Esophagus (tissue), 2 donors: ENCODE results near the gene ARHGAP10. TPM values are rescaled to one million over a fixed set of nuclear protein-coding genes. Genes with fewer than 3 reads are reported as not detected.

Experiments used
- H3K27ac ChIP-seq, 2 donors: one replicate each; pipeline ENCODE4 v1.5.1; 2013; ENCODE audit warnings: low read depth in 2 of 2, mild to moderate bottlenecking in 2 of 2, inconsistent platforms in 1 of 2, low read length in 1 of 2, moderate library complexity in 1 of 2
- H3K27me3 ChIP-seq, 2 donors: one replicate each; pipeline ENCODE4 v1.6.1; 2013; ENCODE audit warnings: low read length in 2 of 2, control low read depth in 1 of 2, mild to moderate bottlenecking in 1 of 2; ENCODE audit not compliant: insufficient read depth in 2 of 2, control insufficient read depth in 1 of 2
- H3K36me3 ChIP-seq, 2 donors: one replicate each; pipeline ENCODE4 v1.6.1; 2013; ENCODE audit warnings: low read length in 1 of 2; ENCODE audit not compliant: control insufficient read depth in 2 of 2, insufficient read depth in 2 of 2
- H3K4me1 ChIP-seq, 2 donors: one replicate each; pipeline ENCODE4 v1.6.1; 2013; ENCODE audit warnings: low read length in 1 of 2; ENCODE audit not compliant: control insufficient read depth in 2 of 2, insufficient read depth in 2 of 2
- H3K4me3 ChIP-seq, 2 donors: one replicate each; pipeline ENCODE4 v1.5.1; 2013; ENCODE audit warnings: low read length in 2 of 2, mild to moderate bottlenecking in 2 of 2, low read depth in 1 of 2, moderate library complexity in 1 of 2
- H3K9me3 ChIP-seq, 2 donors: one replicate each; pipeline ENCODE4 v1.6.1; 2013; ENCODE audit warnings: mild to moderate bottlenecking in 2 of 2, low read depth in 1 of 2, low read length in 1 of 2, moderate library complexity in 1 of 2; ENCODE audit not compliant: control insufficient read depth in 2 of 2, insufficient read depth in 1 of 2
- WGBS, 2 donors: extraction: QIAGEN DNeasy Blood & Tissue Kit; methylation state at CpG; one replicate each; pipeline ENCODE4 v1.1.7; 2013; 5-methylcytosine and 5-hydroxymethylcytosine counted together
- polyA plus RNA-seq, 2 donors: library from polyadenylated mRNA; stranded (reverse); fragments of 200-250 nt; gene quantifications; one replicate each; pipeline ENCODE4 v1.2.3, GENCODE V29; 2013
- donor health status: healthy with polysubstance abuse.
- donor health status: Bipolar disorder and iron deficiency.

ARHGAP10 gene
- polyA plus RNA-seq, 2 donors: 31.2 to 53.9 TPM

DNA sequence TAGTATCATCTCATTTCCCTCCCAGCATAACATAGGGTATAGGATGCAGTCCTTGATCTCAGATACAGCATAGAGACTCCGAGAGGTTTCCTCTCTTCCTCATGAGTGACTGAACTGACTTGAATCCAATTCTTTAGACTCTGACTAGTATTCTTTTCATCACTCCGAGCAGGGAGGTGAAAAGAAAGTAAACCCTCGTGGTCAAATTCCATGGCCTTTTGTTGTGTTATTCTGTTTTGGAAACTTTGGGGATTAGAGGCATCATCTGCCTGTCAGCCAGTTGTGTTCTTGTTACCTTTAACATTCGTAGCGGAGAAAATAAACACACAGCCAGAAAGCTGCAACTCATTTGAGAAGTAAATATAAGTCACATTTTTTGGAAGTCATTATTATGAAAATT is 206.6 kb downstream of the ARHGAP10 start:
- Histone ChIP-seq H3K9me3 (no peaks in the 10 kb centered on the region), H3K27me3 (no peaks in the 10 kb centered on the region), H3K4me1 (no peaks in the 10 kb centered on the region), H3K36me3 (peaks cover 0 to 10% of the 10 kb centered on the region in 2 donors), H3K27ac (no peak overlapping the region), H3K4me3 (no peak overlapping the region)
- 66 to 70% methylated on average over 5 of the region's 5 CpGs for WGBS, 2 donors

DNA sequence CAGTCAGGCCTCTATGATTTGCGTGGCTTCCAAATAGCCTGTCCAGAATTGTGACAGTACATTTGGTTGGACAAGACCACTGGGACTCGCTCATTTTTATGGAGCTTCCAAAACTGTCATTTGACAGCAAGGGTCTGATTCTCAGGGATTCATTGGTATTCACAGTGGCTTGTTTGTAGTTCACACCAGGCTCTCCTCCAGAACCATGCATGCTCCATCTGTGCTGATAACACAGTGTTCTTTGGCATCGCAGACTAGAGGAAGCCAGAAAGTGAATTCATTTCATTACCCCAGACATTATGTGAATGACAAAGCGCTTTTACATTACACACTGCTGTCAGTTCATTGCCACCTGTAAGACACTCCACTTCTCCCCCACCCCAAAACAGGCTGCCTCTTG is 208.3 kb downstream of the ARHGAP10 start:
- H3K9me3 ChIP-seq: no peaks in the 10 kb centered on the region
- 88 to 92% methylated on average over 4 of the region's 4 CpGs for WGBS, 2 donors
- no peaks in the 10 kb centered on the region for H3K27me3 ChIP-seq
- H3K4me1 ChIP-seq: no peaks in the 10 kb centered on the region
- no peak overlapping the region for H3K27ac ChIP-seq
- no peak overlapping the region for H3K4me3 ChIP-seq
- H3K36me3 ChIP-seq: peaks cover 0 to 8% of the 10 kb centered on the region in 2 donors

DNA sequence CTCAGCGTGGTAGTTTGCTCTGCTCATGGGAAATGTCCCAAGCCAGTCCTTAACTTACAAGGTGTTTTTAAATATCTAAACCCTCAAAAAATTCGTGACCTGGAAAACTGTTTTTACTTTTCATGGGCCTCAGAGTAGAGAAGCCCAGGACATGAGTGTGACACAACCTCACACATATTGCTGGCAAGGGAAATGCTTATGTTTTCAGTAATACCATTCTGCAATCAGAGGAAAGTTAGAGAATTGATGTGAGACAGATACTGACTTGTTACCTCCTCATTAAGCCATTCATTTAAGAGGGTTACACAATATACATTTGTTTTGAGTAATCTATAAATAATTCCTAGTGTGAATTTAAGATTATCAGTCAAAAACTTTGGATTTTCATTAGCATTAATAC is 209.5 kb downstream of the ARHGAP10 start:
- Histone ChIP-seq H3K27ac (no peak overlapping the region), H3K4me3 (no peak overlapping the region), H3K27me3 (no peaks in the 10 kb centered on the region), H3K36me3 (peaks cover 0 to 8% of the 10 kb centered on the region in 2 donors), H3K9me3 (no peaks in the 10 kb centered on the region), H3K4me1 (no peaks in the 10 kb centered on the region)
- 86 to 92% methylated on average over 2 of the region's 2 CpGs for WGBS, 2 donors

DNA sequence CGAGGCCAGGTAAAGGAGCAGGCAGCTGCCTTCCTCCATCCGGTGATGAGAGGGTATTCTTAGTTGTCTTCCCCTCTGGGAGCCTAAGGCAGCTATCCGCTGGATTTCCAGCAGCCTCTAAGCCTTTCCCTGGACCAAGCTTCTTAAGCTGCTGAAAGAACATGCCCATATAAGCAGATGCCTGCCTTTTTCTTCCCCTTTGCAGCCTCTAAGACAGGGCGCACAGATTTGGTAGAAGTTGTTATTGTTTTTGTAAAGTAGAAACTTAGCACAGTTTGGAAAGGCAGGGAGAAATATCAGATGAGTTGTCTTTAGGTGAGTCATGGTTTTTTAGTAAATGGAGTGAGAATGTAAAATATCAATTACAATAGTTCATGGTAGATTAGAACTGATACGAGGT is 210.8 kb downstream of the ARHGAP10 start:
- Histone ChIP-seq H3K27me3 (no peaks in the 10 kb centered on the region), H3K36me3 (peaks cover 0 to 5% of the 10 kb centered on the region in 2 donors), H3K9me3 (no peaks in the 10 kb centered on the region), H3K27ac (no peak overlapping the region), H3K4me3 (no peak overlapping the region), H3K4me1 (no peaks in the 10 kb centered on the region)
- whole genome bisulfite sequencing, 2 donors: 68 to 71% methylated on average over 5 of the region's 5 CpGs

DNA sequence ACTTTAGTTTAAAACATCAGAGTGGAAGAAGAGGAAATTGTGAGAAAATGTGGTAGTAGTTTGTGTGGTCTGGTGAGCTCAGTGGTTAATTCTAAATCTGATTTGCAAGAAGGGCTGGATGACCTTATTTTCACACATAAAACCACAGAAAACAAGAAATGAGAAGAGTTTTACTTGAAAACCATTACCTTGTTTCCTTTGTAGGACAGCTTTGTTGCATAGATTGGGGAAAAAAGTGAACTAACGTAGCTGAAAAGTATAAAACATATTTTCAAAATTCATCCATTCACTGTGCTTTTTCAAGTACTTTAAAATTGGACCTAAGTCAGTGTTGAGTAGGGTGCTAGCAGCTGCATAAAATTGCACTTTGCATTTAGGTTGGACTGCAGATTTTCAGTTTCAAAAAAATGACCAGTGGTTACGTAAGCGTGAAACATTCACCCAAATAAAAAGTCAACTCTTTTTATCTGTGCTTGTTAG is 211.3 kb downstream of the ARHGAP10 start:
- peaks cover 0 to 5% of the 10 kb centered on the region in 2 donors for H3K36me3 ChIP-seq
- no peak overlapping the region for H3K27ac ChIP-seq
- H3K4me3 ChIP-seq: no peak overlapping the region
- 77 to 82% methylated on average over 3 of the region's 3 CpGs for WGBS, 2 donors
- no peaks in the 10 kb centered on the region for H3K9me3 ChIP-seq
- no peaks in the 10 kb centered on the region for H3K4me1 ChIP-seq
- no peaks in the 10 kb centered on the region for H3K27me3 ChIP-seq

DNA sequence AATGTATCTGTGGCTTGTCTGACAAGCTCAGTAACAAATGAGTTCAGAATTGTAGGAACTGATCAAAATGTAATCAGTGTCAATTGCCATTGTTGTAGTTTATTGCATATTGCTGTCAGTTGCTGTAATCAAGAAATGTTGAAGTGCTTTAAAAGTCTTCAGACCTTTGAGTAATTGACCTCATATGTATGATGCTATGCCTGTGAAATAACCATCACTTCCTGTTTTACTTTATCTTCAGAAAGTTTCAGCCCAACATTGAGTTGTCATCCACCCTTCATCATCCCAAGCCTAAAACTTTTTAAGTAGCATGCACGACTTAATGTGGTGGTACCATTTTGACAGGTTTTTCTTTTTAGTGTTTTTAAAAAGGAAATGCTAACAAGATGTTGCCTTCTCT is 212.4 kb downstream of the ARHGAP10 start:
- no peaks in the 10 kb centered on the region for H3K27me3 ChIP-seq
- no peak overlapping the region for H3K4me3 ChIP-seq
- no peaks in the 10 kb centered on the region for H3K4me1 ChIP-seq
- H3K9me3 ChIP-seq: no peaks in the 10 kb centered on the region
- 75 to 85% methylated on average over 1 of the region's 1 CpG for WGBS, 2 donors
- H3K36me3 ChIP-seq: peaks cover 0 to 5% of the 10 kb centered on the region in 2 donors
- H3K27ac ChIP-seq: no peak overlapping the region

DNA sequence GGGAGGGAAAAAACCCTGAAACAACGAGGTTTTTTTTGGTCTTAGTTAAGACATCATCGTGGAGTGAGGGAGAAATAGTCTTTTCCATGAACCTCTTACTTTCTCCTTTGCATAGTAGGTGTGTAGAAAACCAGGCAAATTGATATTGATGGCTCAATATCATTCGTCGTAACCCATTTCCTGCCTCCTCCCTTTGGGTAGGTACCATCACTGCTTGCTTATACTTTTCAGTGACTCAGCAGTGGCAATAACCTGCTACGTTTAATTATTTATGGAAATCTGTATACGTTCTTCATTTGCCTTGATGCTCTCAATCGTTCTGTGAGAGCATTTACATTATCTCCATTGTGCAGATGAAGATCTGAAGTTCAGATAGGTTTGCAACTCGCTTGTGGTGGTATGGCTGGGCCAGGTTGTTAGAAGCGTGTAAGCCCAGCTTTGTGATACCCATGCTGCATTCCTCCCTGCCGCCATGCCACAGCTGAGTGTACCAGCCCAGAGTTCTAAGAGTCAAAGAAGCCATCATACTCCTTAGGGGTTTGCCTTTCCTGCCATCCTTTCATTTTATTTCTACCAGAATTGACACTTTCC is 212.9 kb downstream of the ARHGAP10 start:
- Histone ChIP-seq H3K4me3 (no peak overlapping the region), H3K4me1 (no peaks in the 10 kb centered on the region), H3K36me3 (peaks cover 0 to 5% of the 10 kb centered on the region in 2 donors), H3K27me3 (no peaks in the 10 kb centered on the region), H3K27ac (no peak overlapping the region), H3K9me3 (no peaks in the 10 kb centered on the region)
- WGBS, 2 donors: 92 to 93% methylated on average over 10 of the region's 10 CpGs

DNA sequence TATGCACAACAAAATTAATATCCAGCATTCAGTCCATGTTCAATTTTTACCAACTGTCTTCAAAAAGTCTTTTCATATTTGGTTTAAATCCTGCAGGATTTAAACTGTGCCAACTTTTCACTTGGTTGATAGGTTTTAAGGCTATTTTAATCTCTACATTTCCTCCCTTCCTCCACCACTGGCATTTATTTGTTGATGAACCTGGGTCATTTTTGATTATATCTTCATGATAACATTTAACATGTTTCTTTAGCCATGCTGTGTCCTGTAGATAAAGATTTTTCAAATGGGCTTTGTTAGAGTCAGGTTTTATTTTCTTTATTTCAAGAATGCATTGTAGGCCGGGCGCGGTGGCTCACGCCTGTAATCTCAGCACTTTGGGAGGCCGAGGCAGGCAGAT is 216.4 kb downstream of the ARHGAP10 start:
- H3K4me1 ChIP-seq: no peaks in the 10 kb centered on the region
- H3K4me3 ChIP-seq: no peak overlapping the region
- H3K27ac ChIP-seq: no peak overlapping the region
- 94 to 97% methylated on average over 5 of the region's 5 CpGs for WGBS, 2 donors
- no peaks in the 10 kb centered on the region for H3K9me3 ChIP-seq
- no peaks in the 10 kb centered on the region for H3K36me3 ChIP-seq
- no peaks in the 10 kb centered on the region for H3K27me3 ChIP-seq

DNA sequence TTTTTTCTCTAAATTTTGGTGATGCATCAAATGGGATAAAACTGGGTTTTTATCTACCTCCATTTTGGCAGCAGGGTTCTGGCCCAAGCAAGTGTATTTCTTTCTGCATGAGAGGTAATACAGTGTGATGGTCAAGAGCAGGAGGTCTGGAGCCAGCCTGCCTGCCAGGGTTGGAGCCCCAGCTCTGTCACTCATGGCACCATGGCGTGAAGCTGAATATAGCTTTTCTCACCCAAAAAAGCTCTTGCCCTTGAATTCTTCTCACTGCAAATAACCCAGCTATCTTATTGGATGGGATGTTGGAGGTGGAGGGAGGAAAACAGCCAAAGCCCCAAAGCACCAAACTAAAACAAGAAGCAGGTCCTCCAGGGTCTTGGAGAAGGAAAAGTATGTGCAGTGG is 218.4 kb downstream of the ARHGAP10 start:
- H3K36me3 ChIP-seq: no peaks in the 10 kb centered on the region
- no peaks in the 10 kb centered on the region for H3K27me3 ChIP-seq
- 91 to 93% methylated on average over 1 of the region's 1 CpG for WGBS, 2 donors
- H3K9me3 ChIP-seq: no peaks in the 10 kb centered on the region
- no peak overlapping the region for H3K27ac ChIP-seq
- no peaks in the 10 kb centered on the region for H3K4me1 ChIP-seq
- H3K4me3 ChIP-seq: no peak overlapping the region

DNA sequence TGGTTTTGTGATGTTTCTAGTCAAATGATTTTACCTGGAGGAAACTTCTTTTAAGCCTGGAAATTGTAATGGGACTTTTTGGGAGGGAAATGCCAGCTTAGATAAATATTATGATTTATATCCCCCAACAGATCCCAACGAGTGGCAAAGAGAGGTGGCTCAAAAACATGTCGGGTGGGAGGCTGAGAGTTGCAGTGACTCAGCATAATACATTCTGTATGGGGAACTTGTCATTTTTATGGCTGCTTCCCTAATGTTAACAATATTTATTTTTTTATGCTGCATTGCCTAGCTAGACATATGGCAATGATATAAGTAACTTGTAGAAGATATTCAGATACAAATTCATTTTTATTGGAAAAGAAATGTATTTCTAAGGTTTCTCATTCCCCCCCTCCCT is 219.0 kb downstream of the ARHGAP10 start:
- WGBS, 2 donors: 38 to 48% methylated on average over 2 of the region's 2 CpGs
- Histone ChIP-seq H3K9me3 (no peaks in the 10 kb centered on the region), H3K4me3 (no peak overlapping the region), H3K4me1 (no peaks in the 10 kb centered on the region), H3K36me3 (no peaks in the 10 kb centered on the region), H3K27ac (no peak overlapping the region), H3K27me3 (no peaks in the 10 kb centered on the region)
